ENCODE data around the gene SPAG8. TPM values are rescaled to one million over a fixed set of nuclear protein-coding genes. Genes with fewer than 3 reads are reported as not detected.
A peak's percentile ranks its signal among the peaks of the same experiment; 100 is the strongest.

The SPAG8 gene
- total and polyA plus RNA-seq, 7 experiments from 2014 or later = 1.2 to 9.1 (median 2.3) TPM

DNA sequence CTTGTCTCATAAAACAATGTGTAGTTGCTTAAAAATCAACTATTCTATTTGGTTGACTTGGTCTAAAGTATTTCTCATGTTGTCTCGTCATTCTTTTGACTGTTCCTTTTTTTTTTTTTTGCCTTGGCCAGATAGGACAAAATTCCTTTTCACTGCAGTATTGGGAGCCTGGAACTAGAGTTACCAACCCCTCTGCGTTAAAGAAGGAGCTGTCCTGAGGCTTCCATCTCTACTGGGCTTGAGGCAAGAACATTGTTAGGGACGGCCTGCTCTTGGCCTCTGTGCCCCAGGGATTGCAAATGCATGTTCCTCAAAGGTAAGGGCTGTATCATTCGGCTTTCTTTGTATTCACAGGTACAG is 22.1 kb downstream of the SPAG8 start:
- POLR2A ChIA-PET = no interaction called here
- Mint-ChIP-seq H3K9me3 (no peaks in the 10 kb centered on the region), H3K4me3 (no peak overlapping the region), H3K27ac (no peak overlapping the region), H3K4me1 (peaks cover 6 to 17% (median 10%) of the 10 kb centered on the region in 7 donors), H3K27me3 (no peaks in the 10 kb centered on the region), H3K36me3 (peaks cover 2 to 17% (median 10%) of the 10 kb centered on the region in 5 donors)
- no peak overlapping the region for H3K4me3 ChIP-seq (ENCODE audit: low read length)
- H3K9me3 ChIP-seq (ENCODE audit: control insufficient read depth in 2 of 3, low read length in 3 of 3) = no peaks in the 10 kb centered on the region
- no peak overlapping the region for H3K27ac ChIP-seq (ENCODE audit: low read depth, low read length)
- no peak for ATAC-seq
- DNase-seq = peak in 1 of 9 donors; percentile 8
- intact Hi-C loops (cut with micrococcal nuclease) = loop anchor here (1.0 kb wide), 6 partner anchors 22 to 233 kb away; partner anchors contain the start of genes HINT2 (in 1 of the 2) and SPAG8 (in 1 of the 2)
- H3K4me1 ChIP-seq (ENCODE audit: control insufficient read depth in 2 of 2, insufficient read depth in 2 of 2, low read length in 2 of 2) = no peaks in the 10 kb centered on the region
- peaks cover 0 to 17% (median 0%) of the 10 kb centered on the region in 3 experiments for H3K36me3 ChIP-seq (ENCODE audit: control insufficient read depth in 2 of 3, insufficient read depth in 3 of 3, low read length in 3 of 3)
- H3K27me3 ChIP-seq (ENCODE audit: control insufficient read depth in 2 of 2, insufficient read depth in 2 of 2, low read length in 2 of 2) = no peaks in the 10 kb centered on the region
- CTCF ChIA-PET = interaction anchor here (0.7 to 3.6 kb wide), 27 partner anchors 9 to 877 kb away, joined by 3 to 70 read pairs (median 4); partner anchors contain the start of gene SPAG8

DNA sequence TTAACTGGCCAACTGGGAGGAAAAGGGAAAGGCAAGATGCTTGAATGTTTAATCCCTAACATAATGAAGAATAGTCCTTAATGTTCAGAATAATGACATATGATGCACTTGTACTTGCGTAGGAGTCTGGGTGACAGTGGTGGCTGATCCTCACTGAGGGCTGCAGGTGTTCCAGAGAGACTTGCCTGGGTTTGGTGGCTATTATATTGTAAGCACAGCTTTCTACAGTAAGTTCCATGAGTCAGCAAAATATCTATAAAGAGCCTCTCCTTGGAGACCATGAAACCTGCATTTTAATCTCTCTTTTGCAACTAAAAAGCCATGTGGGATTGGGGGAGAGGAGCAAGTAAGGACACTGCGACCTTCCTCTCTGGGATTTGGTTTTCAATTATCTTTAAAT is 22.5 kb downstream of the SPAG8 start:
- no peaks in the 10 kb centered on the region for H3K27me3 ChIP-seq (ENCODE audit: control insufficient read depth in 2 of 2, insufficient read depth in 2 of 2, low read length in 2 of 2)
- no peak overlapping the region for H3K27ac Mint-ChIP-seq
- H3K27ac ChIP-seq (ENCODE audit: low read depth, low read length) = no peak overlapping the region
- H3K4me1 Mint-ChIP-seq = peaks cover 4 to 14% (median 9%) of the 10 kb centered on the region in 7 donors
- ChIA-PET CTCF (interaction anchor here (0.6 to 3.6 kb wide), 18 partner anchors 10 to 611 kb away, joined by 3 to 70 read pairs (median 4); partner anchors contain the start of genes CREB3, RNF38, SPAG8 and TLN1), POLR2A (no interaction called here)
- no peaks in the 10 kb centered on the region for H3K9me3 ChIP-seq (ENCODE audit: control insufficient read depth in 2 of 3, low read length in 3 of 3)
- no peaks in the 10 kb centered on the region for H3K4me1 ChIP-seq (ENCODE audit: control insufficient read depth in 2 of 2, insufficient read depth in 2 of 2, low read length in 2 of 2)
- peaks cover 4 to 20% (median 10%) of the 10 kb centered on the region in 5 donors for H3K36me3 Mint-ChIP-seq
- H3K27me3 Mint-ChIP-seq = no peaks in the 10 kb centered on the region
- H3K9me3 Mint-ChIP-seq = no peaks in the 10 kb centered on the region
- no peak for ATAC-seq
- no peak overlapping the region for H3K4me3 ChIP-seq (ENCODE audit: low read length)
- no peak overlapping the region for H3K4me3 Mint-ChIP-seq
- intact Hi-C loops (cut with micrococcal nuclease) = no loop called here
- peaks cover 0 to 18% (median 0%) of the 10 kb centered on the region in 3 experiments for H3K36me3 ChIP-seq (ENCODE audit: control insufficient read depth in 2 of 3, insufficient read depth in 3 of 3, low read length in 3 of 3)
- no peak for DNase-seq

DNA sequence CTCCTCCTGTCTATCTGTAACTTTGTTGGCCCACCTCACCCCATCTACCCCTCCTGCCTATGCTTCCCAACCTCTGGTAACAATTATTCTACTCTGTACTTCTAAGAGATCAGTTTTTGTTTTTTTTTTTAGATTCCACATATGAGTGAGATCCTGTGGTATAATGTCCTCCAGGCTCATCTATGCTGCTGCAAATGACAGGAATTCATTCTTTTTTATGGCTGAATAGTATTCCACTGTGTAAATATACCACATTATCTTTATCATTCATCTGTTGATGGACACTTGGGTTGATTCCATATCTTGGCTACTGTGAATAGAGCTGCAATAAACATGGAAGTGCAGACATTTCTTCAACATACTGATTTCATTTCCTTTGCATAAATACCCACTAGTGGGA is 28.6 kb downstream of the SPAG8 start:
- H3K4me1 ChIP-seq (ENCODE audit: control insufficient read depth in 2 of 2, insufficient read depth in 2 of 2, low read length in 2 of 2) = no peaks in the 10 kb centered on the region
- H3K36me3 ChIP-seq (ENCODE audit: control insufficient read depth in 2 of 3, insufficient read depth in 3 of 3, low read length in 3 of 3) = peaks cover 0 to 20% (median 0%) of the 10 kb centered on the region in 3 experiments
- H3K27me3 ChIP-seq (ENCODE audit: control insufficient read depth in 2 of 2, insufficient read depth in 2 of 2, low read length in 2 of 2) = no peaks in the 10 kb centered on the region
- no peak for DNase-seq
- no peak overlapping the region for H3K4me3 ChIP-seq (ENCODE audit: low read length)
- Mint-ChIP-seq H3K36me3 (peaks cover 9 to 45% (median 19%) of the 10 kb centered on the region in 5 donors), H3K4me3 (no peak overlapping the region), H3K9me3 (no peaks in the 10 kb centered on the region), H3K4me1 (peaks cover 0 to 6% (median 3%) of the 10 kb centered on the region in 7 donors), H3K27me3 (no peaks in the 10 kb centered on the region), H3K27ac (no peak overlapping the region)
- ChIA-PET POLR2A (no interaction called here), CTCF (no interaction called here)
- H3K27ac ChIP-seq (ENCODE audit: low read depth, low read length) = no peak overlapping the region
- no peak for ATAC-seq
- intact Hi-C loops (cut with micrococcal nuclease) = no loop called here
- no peaks in the 10 kb centered on the region for H3K9me3 ChIP-seq (ENCODE audit: control insufficient read depth in 2 of 3, low read length in 3 of 3)

DNA sequence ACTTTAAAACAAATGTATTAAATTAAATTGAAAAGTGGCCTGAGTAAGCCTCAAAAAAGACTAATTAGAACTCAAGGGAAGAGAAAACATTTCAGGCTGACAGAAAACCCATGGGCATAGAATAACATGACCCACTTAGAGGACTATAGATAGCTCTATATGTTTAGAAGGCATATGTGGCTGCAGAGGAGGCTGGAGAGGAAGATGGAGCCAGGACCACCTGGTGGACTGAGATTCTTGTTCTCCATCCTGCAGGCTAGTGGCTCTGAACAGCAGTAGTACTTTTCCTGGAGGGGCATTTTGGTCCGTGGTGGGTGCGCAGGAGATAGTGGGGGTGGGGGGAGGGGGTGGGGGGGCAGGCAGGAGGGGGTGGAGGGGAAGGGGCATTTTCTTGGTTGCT is 31.0 kb downstream of the SPAG8 start:
- intact Hi-C loops (cut with micrococcal nuclease) = no loop called here
- peaks cover 0 to 15% (median 0%) of the 10 kb centered on the region in 3 experiments for H3K36me3 ChIP-seq (ENCODE audit: control insufficient read depth in 2 of 3, insufficient read depth in 3 of 3, low read length in 3 of 3)
- Mint-ChIP-seq H3K4me1 (peaks cover 0 to 11% (median 4%) of the 10 kb centered on the region in 7 donors), H3K4me3 (no peak overlapping the region), H3K9me3 (no peaks in the 10 kb centered on the region), H3K36me3 (peaks cover 9 to 41% (median 20%) of the 10 kb centered on the region in 5 donors), H3K27me3 (no peaks in the 10 kb centered on the region), H3K27ac (no peak overlapping the region)
- H3K27ac ChIP-seq (ENCODE audit: low read depth, low read length) = no peak overlapping the region
- H3K9me3 ChIP-seq (ENCODE audit: control insufficient read depth in 2 of 3, low read length in 3 of 3) = no peaks in the 10 kb centered on the region
- no peaks in the 10 kb centered on the region for H3K4me1 ChIP-seq (ENCODE audit: control insufficient read depth in 2 of 2, insufficient read depth in 2 of 2, low read length in 2 of 2)
- H3K4me3 ChIP-seq (ENCODE audit: low read length) = no peak overlapping the region
- POLR2A ChIA-PET = no interaction called here
- H3K27me3 ChIP-seq (ENCODE audit: control insufficient read depth in 2 of 2, insufficient read depth in 2 of 2, low read length in 2 of 2) = no peaks in the 10 kb centered on the region
- CTCF ChIA-PET = interaction anchor here (1.1 kb wide), 1 partner anchor 24 kb away, joined by 5 read pairs; no protein-coding TSS in a partner anchor
- no peak for ATAC-seq
- no peak for DNase-seq

DNA sequence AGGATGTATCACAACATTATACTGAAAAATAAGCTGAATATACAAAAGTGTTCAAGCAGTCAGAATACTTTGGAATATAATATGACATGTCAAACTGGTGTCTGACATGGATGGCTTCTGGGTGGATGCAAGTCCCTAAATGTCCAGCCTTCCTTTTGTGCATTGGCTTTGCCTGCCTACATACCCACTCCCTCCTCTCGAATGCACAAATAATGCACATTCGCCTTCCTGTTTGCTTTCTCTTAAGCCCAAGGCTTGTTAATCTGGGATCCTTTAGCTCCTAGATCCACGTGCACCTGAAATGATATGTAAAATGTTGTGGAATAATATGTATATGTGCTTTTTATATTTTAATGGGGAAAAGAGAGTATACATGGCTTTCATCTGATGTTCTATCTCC is 33.6 kb downstream of the SPAG8 start:
- Histone ChIP-seq H3K9me3 (ENCODE audit: control insufficient read depth in 2 of 3, low read length in 3 of 3) (no peaks in the 10 kb centered on the region), H3K4me1 (ENCODE audit: control insufficient read depth in 2 of 2, insufficient read depth in 2 of 2, low read length in 2 of 2) (no peaks in the 10 kb centered on the region), H3K27ac (ENCODE audit: low read depth, low read length) (no peak overlapping the region), H3K4me3 (ENCODE audit: low read length) (no peak overlapping the region), H3K27me3 (ENCODE audit: control insufficient read depth in 2 of 2, insufficient read depth in 2 of 2, low read length in 2 of 2) (no peaks in the 10 kb centered on the region), H3K36me3 (ENCODE audit: control insufficient read depth in 2 of 3, insufficient read depth in 3 of 3, low read length in 3 of 3) (peaks cover 0 to 3% (median 0%) of the 10 kb centered on the region in 3 experiments)
- intact Hi-C loops (cut with micrococcal nuclease) = no loop called here
- Mint-ChIP-seq H3K4me3 (no peak overlapping the region), H3K27me3 (no peaks in the 10 kb centered on the region), H3K9me3 (no peaks in the 10 kb centered on the region), H3K4me1 (peaks cover 0 to 19% (median 4%) of the 10 kb centered on the region in 7 donors), H3K36me3 (peaks cover 2 to 25% (median 10%) of the 10 kb centered on the region in 5 donors), H3K27ac (peak overlapping the region in 2 of 9 donors; percentile 11 to 23)
- ATAC-seq = no peak
- ChIA-PET POLR2A (interaction anchor here (0.6 to 0.8 kb wide), 2 partner anchors 27 to 136 kb away, joined by 3 read pairs; no protein-coding TSS in a partner anchor), CTCF (interaction anchor here (1.0 to 1.1 kb wide), 2 partner anchors 9 to 104 kb away, joined by 4 read pairs; no protein-coding TSS in a partner anchor)
- DNase-seq = no peak

DNA sequence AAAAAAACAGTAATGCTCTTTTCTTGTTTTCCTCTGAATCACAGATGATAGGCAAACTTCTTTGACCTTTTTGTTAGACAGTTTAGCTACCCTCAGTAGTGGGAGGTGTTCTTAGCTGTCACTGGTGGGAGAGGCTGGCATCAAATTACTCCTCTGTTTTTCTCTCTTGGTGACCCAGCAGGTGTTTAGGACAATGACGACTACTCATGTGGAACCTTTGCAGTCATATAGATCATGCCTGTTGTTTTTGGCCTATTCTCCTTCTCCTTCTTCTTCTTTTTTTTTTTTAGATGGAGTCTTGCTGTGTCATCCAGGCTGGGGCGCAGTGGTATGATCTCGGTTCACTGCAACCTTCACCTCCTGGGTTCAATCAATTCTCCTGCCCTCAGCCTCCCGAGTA is 36.0 kb downstream of the SPAG8 start:
- Mint-ChIP-seq H3K4me1 (peaks cover 0 to 19% (median 3%) of the 10 kb centered on the region in 7 donors), H3K9me3 (no peaks in the 10 kb centered on the region), H3K4me3 (no peak overlapping the region), H3K36me3 (peaks cover 0 to 17% (median 7%) of the 10 kb centered on the region in 5 donors), H3K27ac (no peak overlapping the region), H3K27me3 (no peaks in the 10 kb centered on the region)
- no peaks in the 10 kb centered on the region for H3K27me3 ChIP-seq (ENCODE audit: control insufficient read depth in 2 of 2, insufficient read depth in 2 of 2, low read length in 2 of 2)
- intact Hi-C loops (cut with micrococcal nuclease) = no loop called here
- peaks cover 0 to 3% (median 0%) of the 10 kb centered on the region in 3 experiments for H3K36me3 ChIP-seq (ENCODE audit: control insufficient read depth in 2 of 3, insufficient read depth in 3 of 3, low read length in 3 of 3)
- H3K4me1 ChIP-seq (ENCODE audit: control insufficient read depth in 2 of 2, insufficient read depth in 2 of 2, low read length in 2 of 2) = no peaks in the 10 kb centered on the region
- H3K9me3 ChIP-seq (ENCODE audit: control insufficient read depth in 2 of 3, low read length in 3 of 3) = no peaks in the 10 kb centered on the region
- no peak overlapping the region for H3K4me3 ChIP-seq (ENCODE audit: low read length)
- ATAC-seq (no peak), DNase-seq (no peak)
- CTCF ChIA-PET = interaction anchor here (0.6 to 0.8 kb wide), 2 partner anchors 45 to 117 kb away, joined by 3 to 4 read pairs; no protein-coding TSS in a partner anchor
- no peak overlapping the region for H3K27ac ChIP-seq (ENCODE audit: low read depth, low read length)
- POLR2A ChIA-PET = interaction anchor here (1.4 kb wide), 1 partner anchor 36 kb away, joined by 4 read pairs; the partner anchor contains the start of gene SPAG8
